Liver (tissue), 9 donors: ENCODE data around the gene SFT2D2. TPM values are rescaled to one million over a fixed set of nuclear protein-coding genes. Genes with fewer than 3 reads are reported as not detected.

ENCODE experiments used
- DNase-seq: peaks from one replicate; pipeline ENCODE4 v3.0.0-alpha.2; 2017; ENCODE audit warnings: low spot score
- H3K27ac ChIP-seq, 2 donors: one replicate each; pipeline ENCODE4 v1.7.0; 2013; ENCODE audit warnings: inconsistent platforms in 2 of 2, low read length in 2 of 2, control low read depth in 1 of 2, low read depth in 1 of 2, mild to moderate bottlenecking in 1 of 2
- H3K27me3 ChIP-seq, 4 donors: one replicate each; pipeline versions ENCODE4 v1.6.1 to v1.7.0; 2013; ENCODE audit warnings: low read length in 3 of 4, inconsistent platforms in 1 of 4, mild to moderate bottlenecking in 1 of 4, moderate library complexity in 1 of 4; ENCODE audit not compliant: control insufficient read depth in 4 of 4, insufficient read depth in 4 of 4
- H3K36me3 ChIP-seq, 4 donors: one replicate each; pipeline versions ENCODE4 v1.6.1 to v1.7.0; 2013; ENCODE audit warnings: low read length in 3 of 4, mild to moderate bottlenecking in 3 of 4, low read depth in 1 of 4, moderate library complexity in 1 of 4; ENCODE audit not compliant: control insufficient read depth in 4 of 4, insufficient read depth in 3 of 4
- H3K4me1 ChIP-seq, 4 donors: one replicate each; pipeline versions ENCODE4 v1.6.1 to v1.7.0; 2013; ENCODE audit warnings: low read length in 3 of 4, mild to moderate bottlenecking in 3 of 4, moderate library complexity in 1 of 4; ENCODE audit not compliant: control insufficient read depth in 4 of 4, insufficient read depth in 4 of 4
- H3K4me3 ChIP-seq, 3 donors: one replicate each; pipeline versions ENCODE4 v1.6.1 to v1.7.0; 2013; ENCODE audit warnings: low read length in 3 of 3, control low read depth in 1 of 3, low read depth in 1 of 3, mild to moderate bottlenecking in 1 of 3
- H3K9ac ChIP-seq, 2 donors: one replicate each; pipeline ENCODE4 v1.7.0; 2013; ENCODE audit warnings: low read length in 2 of 2, mild to moderate bottlenecking in 2 of 2, moderate library complexity in 2 of 2, control low read depth in 1 of 2, low read depth in 1 of 2
- H3K9me3 ChIP-seq, 4 donors: one replicate each; pipeline versions ENCODE4 v1.6.1 to v1.7.0; 2013; ENCODE audit warnings: low read length in 3 of 4; ENCODE audit not compliant: control insufficient read depth in 4 of 4
- EGR1 ChIP-seq, 2 donors: IDR thresholded peaks; 2 replicates each; pipeline ENCODE4 v1.6.1; 2016 to 2018; ENCODE audit warnings: antibody characterized with exemption in 2 of 2, low read depth in 2 of 2
- FOXA1 ChIP-seq: IDR thresholded peaks from 2 replicates; pipeline ENCODE4 v1.6.1; 2016; ENCODE audit warnings: antibody characterized with exemption
- GABPA ChIP-seq, 2 donors: IDR thresholded peaks in 1 of 2; conservative IDR thresholded peaks in 1 of 2; 2 replicates each; pipeline ENCODE4 v1.6.1; 2016; ENCODE audit warnings: antibody characterized with exemption in 2 of 2, mild to moderate bottlenecking in 1 of 2, moderate library complexity in 1 of 2
- HNF4A ChIP-seq, 2 donors: conservative IDR thresholded peaks; 2 replicates each; pipeline ENCODE4 v1.6.1; 2016; ENCODE audit warnings: antibody characterized with exemption in 2 of 2, mild to moderate bottlenecking in 2 of 2
- HNF4G ChIP-seq: IDR thresholded peaks from 2 replicates; pipeline ENCODE4 v1.6.1; 2016; ENCODE audit warnings: antibody characterized with exemption
- JUND ChIP-seq, 2 donors: IDR thresholded peaks; 2 replicates each; pipeline ENCODE4 v1.6.1; 2016; ENCODE audit warnings: antibody characterized with exemption in 2 of 2
- RAD21 ChIP-seq, 2 donors: IDR thresholded peaks; 2 replicates each; pipeline ENCODE4 v1.6.1; 2016; ENCODE audit warnings: antibody characterized with exemption in 2 of 2, mild to moderate bottlenecking in 2 of 2
- RXRA ChIP-seq, 2 donors: IDR thresholded peaks; 2 replicates each; pipeline ENCODE4 v1.6.1; 2017 to 2018; ENCODE audit warnings: antibody characterized with exemption in 2 of 2, mild to moderate bottlenecking in 1 of 2
- SP1 ChIP-seq: IDR thresholded peaks from 2 replicates; pipeline ENCODE4 v1.6.1; 2018; ENCODE audit warnings: antibody characterized with exemption, mild to moderate bottlenecking
- TAF1 ChIP-seq: conservative IDR thresholded peaks from 2 replicates; pipeline ENCODE4 v1.6.1; 2016; ENCODE audit warnings: antibody characterized with exemption, mild to moderate bottlenecking
- YY1 ChIP-seq: IDR thresholded peaks from 2 replicates; pipeline ENCODE4 v1.6.1; 2016; ENCODE audit warnings: antibody characterized with exemption, mild to moderate bottlenecking
- WGBS: extraction: QIAGEN DNeasy Blood & Tissue Kit; methylation state at CpG from one replicate; pipeline ENCODE4 v1.1.7; 2013; 5-methylcytosine and 5-hydroxymethylcytosine counted together
- polyA plus RNA-seq, 2 donors: library from polyadenylated mRNA; stranded (reverse) in 1 of 2; unstranded in 1 of 2; fragments of 200-250 nt in 1 of 2; fragments of >200 nt in 1 of 2; fragmentation: Nextera tagmentation in 1 of 2; extraction: Ambion mirVana in 1 of 2; gene quantifications; one replicate each; pipeline versions ENCODE4 v1.2.1 to v1.2.3, GENCODE V29; 2013 to 2015
- total RNA-seq, 2 donors: library from RNA; depleted of rRNA; stranded (reverse); fragments of >200 nt; gene quantifications; one replicate each; pipeline ENCODE4 v1.2.3, GENCODE V29; 2014
- TF ChIP-seq, protein P1 (sequence below): IDR thresholded peaks from 2 replicates; pipeline ENCODE4 v1.6.1; 2016; ENCODE audit warnings: antibody characterized with exemption, mild to moderate bottlenecking
- TF ChIP-seq, protein P2 (sequence below): IDR thresholded peaks from 2 replicates; pipeline ENCODE4 v1.6.1; 2016; ENCODE audit warnings: antibody characterized with exemption
- TF ChIP-seq, protein P3 (sequence below): fragments of 150-350 bp; IDR thresholded peaks from 2 replicates; pipeline ENCODE4 v1.5.1; 2017; ENCODE audit warnings: improper control_type of control experiment, low read depth, low read length; ENCODE audit not compliant: missing input control
- TF ChIP-seq, protein P4 (sequence below): IDR thresholded peaks from 2 replicates; pipeline ENCODE4 v1.6.1; 2016; ENCODE audit warnings: antibody characterized with exemption
- donor health status: healthy.
- donor health status: healthy.
- donor health status: healthy.
- donor health status: healthy.
- donor health status: healthy.

Gene SFT2D2
- total and polyA plus RNA-seq, 4 donors = 3.8 to 34.6 (median 25.4) TPM

DNA sequence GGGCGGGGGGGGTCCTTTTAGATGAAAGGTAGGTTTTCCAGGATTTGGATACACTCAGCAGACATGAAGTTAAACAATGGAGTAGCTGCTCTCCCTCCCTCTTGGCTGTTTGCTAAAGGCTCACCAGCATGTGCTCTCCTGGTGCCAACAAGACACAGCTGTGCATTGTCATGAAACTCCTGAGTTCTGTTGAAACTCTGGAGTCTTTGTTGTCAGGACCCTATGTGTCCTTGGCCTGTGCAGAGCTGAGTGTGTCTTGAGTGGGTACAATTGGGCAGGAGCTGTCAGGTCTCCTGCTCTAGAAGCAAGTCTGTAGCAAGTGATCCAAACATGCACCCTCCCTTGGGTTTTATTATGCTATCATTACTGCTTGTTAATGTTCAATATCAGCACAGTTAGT, 67.6 kb downstream of the SFT2D2 start:
- no peaks in the 10 kb centered on the region for H3K27me3 ChIP-seq
- no peaks in the 10 kb centered on the region for H3K4me1 ChIP-seq
- no peaks in the 10 kb centered on the region for H3K9me3 ChIP-seq
- no peak overlapping the region for H3K27ac ChIP-seq
- no peak for TF ChIP-seq RAD21 (IDR thresholded peaks at IDR 0.05)
- H3K36me3 ChIP-seq = no peaks in the 10 kb centered on the region
- 98% methylated on average over 1 of the region's 1 CpG for WGBS
- no peak overlapping the region for H3K4me3 ChIP-seq
- H3K9ac ChIP-seq = no peak overlapping the region
- no peak for DNase-seq

DNA sequence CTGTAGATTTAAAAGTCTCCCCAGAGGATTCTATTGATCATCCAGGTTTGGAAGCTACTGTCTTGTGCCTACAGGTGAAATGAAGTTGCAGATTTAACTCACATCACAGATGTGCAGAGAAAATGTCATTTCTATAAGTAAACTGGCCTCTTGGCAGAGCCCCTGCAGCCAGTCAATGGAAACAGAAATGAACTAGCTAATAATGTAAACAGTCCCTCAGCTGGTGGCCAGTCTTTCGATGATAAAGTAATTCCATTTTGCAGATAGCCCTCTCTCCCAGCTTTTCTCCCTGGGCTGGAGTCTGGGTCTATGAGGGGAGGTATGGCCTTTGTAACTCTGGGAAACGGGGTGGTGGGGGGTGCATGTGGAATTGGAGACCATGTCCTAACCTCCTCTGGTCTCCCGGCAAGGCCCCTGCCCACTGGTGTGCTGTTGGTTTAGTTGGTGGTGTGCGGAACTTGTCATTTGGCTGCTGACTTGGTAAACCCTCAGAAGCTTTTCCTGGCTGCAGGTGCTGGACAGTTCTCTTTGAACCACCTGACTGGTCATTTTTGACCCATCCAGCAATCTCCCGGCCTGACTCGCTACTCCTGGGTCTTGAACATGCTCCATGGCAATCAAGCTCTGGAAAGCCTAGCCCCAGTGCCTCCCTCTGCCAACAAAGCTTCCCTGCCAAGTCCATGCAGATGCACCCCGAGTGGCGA, 69.8 kb downstream of the SFT2D2 start:
- no peaks in the 10 kb centered on the region for H3K4me1 ChIP-seq
- 93% methylated on average over 8 of the region's 8 CpGs for WGBS
- H3K9me3 ChIP-seq = no peaks in the 10 kb centered on the region
- no peak overlapping the region for H3K4me3 ChIP-seq
- H3K36me3 ChIP-seq = no peaks in the 10 kb centered on the region
- no peak overlapping the region for H3K27ac ChIP-seq
- H3K27me3 ChIP-seq = no peaks in the 10 kb centered on the region
- no peak for DNase-seq
- no peak for TF ChIP-seq TAF1
- TF ChIP-seq, protein P1, sequence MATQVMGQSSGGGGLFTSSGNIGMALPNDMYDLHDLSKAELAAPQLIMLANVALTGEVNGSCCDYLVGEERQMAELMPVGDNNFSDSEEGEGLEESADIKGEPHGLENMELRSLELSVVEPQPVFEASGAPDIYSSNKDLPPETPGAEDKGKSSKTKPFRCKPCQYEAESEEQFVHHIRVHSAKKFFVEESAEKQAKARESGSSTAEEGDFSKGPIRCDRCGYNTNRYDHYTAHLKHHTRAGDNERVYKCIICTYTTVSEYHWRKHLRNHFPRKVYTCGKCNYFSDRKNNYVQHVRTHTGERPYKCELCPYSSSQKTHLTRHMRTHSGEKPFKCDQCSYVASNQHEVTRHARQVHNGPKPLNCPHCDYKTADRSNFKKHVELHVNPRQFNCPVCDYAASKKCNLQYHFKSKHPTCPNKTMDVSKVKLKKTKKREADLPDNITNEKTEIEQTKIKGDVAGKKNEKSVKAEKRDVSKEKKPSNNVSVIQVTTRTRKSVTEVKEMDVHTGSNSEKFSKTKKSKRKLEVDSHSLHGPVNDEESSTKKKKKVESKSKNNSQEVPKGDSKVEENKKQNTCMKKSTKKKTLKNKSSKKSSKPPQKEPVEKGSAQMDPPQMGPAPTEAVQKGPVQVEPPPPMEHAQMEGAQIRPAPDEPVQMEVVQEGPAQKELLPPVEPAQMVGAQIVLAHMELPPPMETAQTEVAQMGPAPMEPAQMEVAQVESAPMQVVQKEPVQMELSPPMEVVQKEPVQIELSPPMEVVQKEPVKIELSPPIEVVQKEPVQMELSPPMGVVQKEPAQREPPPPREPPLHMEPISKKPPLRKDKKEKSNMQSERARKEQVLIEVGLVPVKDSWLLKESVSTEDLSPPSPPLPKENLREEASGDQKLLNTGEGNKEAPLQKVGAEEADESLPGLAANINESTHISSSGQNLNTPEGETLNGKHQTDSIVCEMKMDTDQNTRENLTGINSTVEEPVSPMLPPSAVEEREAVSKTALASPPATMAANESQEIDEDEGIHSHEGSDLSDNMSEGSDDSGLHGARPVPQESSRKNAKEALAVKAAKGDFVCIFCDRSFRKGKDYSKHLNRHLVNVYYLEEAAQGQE = no peak
- TF ChIP-seq HNF4A (conservative IDR thresholded peaks at IDR 0.05) = no peak
- no peak for TF ChIP-seq SP1
- no peak for TF ChIP-seq HNF4G
- no peak for TF ChIP-seq GABPA (IDR thresholded peaks at IDR 0.05 in 1 of 2, conservative IDR thresholded peaks at IDR 0.05 in 1 of 2)
- TF ChIP-seq JUND (IDR thresholded peaks at IDR 0.05) = no peak
- TF ChIP-seq EGR1 (IDR thresholded peaks at IDR 0.05; ENCODE audit: low read depth in 2 of 2) = no peak
- TF ChIP-seq RXRA (IDR thresholded peaks at IDR 0.05) = no peak
- no peak for TF ChIP-seq FOXA1
- TF ChIP-seq, protein P2, sequence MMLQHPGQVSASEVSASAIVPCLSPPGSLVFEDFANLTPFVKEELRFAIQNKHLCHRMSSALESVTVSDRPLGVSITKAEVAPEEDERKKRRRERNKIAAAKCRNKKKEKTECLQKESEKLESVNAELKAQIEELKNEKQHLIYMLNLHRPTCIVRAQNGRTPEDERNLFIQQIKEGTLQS = no peak
- TF ChIP-seq RAD21 (IDR thresholded peaks at IDR 0.05) = no peak
- TF ChIP-seq YY1 = no peak
- TF ChIP-seq, protein P3, sequence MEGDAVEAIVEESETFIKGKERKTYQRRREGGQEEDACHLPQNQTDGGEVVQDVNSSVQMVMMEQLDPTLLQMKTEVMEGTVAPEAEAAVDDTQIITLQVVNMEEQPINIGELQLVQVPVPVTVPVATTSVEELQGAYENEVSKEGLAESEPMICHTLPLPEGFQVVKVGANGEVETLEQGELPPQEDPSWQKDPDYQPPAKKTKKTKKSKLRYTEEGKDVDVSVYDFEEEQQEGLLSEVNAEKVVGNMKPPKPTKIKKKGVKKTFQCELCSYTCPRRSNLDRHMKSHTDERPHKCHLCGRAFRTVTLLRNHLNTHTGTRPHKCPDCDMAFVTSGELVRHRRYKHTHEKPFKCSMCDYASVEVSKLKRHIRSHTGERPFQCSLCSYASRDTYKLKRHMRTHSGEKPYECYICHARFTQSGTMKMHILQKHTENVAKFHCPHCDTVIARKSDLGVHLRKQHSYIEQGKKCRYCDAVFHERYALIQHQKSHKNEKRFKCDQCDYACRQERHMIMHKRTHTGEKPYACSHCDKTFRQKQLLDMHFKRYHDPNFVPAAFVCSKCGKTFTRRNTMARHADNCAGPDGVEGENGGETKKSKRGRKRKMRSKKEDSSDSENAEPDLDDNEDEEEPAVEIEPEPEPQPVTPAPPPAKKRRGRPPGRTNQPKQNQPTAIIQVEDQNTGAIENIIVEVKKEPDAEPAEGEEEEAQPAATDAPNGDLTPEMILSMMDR = no peak
- TF ChIP-seq, protein P4, sequence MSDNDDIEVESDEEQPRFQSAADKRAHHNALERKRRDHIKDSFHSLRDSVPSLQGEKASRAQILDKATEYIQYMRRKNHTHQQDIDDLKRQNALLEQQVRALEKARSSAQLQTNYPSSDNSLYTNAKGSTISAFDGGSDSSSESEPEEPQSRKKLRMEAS = no peak
- H3K9ac ChIP-seq = no peak overlapping the region
